Measurements from ENCODE around the gene LSM14A. TPM values are rescaled to one million over a fixed set of nuclear protein-coding genes. Genes with fewer than 3 reads are reported as not detected.
"Not testable (repeated sequence)": the region's sequence is repeated elsewhere in the genome, so short reads cannot be mapped to it uniquely, and the experiment has no call there.

Gene LSM14A
- polyA plus RNA-seq (ENCODE audit: insufficient read length in 4 of 4) = 100 to 1,000 TPM; 156 to 201 (median 179) TPM

DNA sequence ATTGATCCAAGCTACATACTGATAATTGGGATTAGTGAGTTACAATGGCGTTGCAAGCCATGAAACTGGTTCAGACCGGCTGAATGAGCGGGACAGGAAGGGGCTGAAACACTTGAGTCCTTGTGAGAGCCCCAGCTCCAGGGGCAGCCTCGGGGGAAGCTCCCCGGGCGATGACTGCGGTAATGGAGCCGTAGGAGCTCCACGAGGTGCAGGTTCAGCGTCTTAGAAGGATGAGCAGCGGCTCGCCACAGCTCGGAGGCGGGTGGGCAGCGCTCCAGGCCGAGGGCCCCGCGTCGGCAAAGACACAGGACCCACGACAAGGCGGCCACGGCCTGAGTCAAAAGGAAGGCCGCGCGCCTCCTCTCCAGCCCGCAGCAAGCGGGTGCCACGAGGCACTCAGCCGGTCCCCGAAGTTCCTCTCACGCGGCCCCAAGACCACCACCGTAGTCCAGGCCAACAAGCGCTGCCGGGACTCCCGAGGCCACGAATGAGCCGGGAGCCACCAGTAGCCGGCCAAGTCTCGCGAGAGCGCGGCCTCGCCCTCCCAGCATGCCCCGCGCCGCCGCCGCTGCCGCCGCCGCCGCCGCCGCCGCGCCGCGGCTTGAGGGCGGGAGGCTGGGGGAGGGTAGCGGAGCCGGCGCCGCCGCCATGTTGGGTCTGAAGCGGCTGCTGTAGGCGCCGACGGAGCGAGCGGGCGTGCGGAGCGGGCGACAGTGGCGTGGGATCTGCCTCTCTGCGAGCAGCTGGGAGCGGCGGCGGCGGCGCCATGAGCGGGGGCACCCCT lies at the start of gene LSM14A:
Gene LSM14A, plus strand, starts transcription at position 628 of the 784 bp plus-strand sequence. Its CDS starts 139 bp downstream, at position 767.
- DNase-seq (ENCODE audit: low read depth in 4 of 4, low spot score in 3 of 4) = peak; percentile 71 to 80 (median 77)

DNA sequence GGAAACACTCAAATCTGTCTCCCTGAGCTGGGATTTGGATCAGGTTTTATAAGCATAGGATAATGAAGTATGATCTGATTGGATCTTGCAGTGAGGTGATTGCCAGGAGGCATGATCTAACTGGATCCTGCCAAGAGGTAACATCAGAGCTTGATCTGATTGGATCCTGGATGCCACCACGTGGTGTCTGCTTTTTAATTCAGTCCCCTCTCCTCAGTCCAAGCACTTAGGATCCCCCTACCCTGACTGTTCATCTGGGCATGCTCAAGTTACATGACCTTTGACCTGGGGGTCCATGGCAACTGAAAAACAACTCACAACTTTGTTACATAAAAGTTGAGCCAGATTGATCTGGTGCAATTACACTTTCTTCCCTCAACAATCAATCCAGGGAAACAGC lies 47.5 kb upstream of the LSM14A start:
- DNase-seq (ENCODE audit: low read depth in 4 of 4, low spot score in 3 of 4) = no peak

DNA sequence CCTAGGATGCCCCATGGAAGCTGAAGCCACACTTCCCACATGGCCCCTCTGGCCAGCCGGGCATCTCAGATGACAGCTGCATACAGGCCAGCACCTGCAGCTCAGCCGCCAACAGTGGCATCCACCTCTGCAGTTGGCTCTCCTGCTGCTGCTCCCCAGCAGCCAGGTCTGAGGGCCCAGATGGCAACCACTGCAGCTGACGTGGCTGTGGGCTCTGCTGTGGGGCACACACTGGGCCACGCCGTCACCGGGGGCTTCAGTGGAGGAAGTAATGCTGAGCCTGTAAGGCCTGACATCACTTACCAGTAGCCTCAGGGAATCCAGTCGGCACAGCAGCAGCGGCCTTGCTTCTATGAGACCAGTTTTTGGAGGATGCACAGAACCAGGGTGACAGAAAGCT lies 45.3 kb upstream of the LSM14A start:
- no peak for DNase-seq (ENCODE audit: low read depth in 4 of 4, low spot score in 3 of 4)

DNA sequence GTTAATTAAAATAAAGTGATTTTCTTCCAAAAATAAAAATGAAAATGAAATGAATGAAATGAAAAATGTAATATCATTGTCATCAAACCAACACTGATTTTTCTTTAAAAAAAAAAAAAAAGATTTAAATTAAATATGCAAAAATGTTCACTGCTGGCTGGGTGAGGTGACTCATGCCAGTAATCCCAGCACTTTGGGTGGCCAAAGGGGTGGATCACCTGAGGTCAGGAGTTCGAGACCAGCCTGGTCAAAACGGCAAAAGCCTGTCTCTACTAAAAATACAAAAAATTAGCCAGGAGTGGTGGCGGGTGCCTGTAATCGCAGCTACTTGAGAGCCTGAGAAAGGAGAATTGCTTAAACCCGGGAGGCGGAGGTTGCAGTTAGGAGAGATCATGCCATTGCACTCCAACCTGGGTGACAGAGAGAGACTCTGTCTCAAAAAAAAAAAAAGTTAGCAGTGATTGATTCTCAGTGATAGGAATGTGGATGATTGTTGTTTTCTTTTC lies 44.6 kb upstream of the LSM14A start:
- DNase-seq (ENCODE audit: low read depth in 4 of 4, low spot score in 3 of 4) = no peak

DNA sequence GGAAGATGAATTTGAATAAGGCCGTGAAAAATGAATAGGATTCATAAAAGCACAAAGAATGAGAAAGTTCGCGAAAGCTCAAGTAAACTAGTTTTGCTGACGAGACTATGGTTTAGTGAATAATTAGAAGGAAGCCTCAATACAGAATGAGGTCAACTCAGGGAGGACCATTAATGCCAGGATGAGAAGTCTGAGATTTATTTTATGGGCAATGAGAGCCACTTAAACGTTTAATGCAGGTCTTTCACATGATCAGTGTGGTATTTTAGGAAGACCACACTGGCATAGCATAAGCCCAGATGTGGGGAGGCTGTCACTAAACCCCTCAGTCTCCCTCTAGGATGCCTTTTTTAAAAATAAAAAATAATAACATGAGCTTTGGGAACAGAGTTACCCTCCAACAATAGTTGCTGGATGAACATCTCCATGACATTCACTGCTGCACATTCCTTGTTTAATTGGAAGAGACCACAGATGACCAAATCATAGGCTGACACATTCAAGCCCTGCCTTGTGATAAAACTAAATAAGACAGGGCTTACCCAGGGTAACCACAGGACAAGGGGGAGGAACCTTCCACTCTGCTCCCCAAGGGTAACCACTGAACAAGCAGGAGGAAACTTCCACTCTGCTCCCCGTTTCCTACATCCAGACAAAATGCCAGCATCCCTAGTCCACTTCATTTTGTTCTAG lies 43.6 kb upstream of the LSM14A start:
- DNase-seq (ENCODE audit: low read depth in 4 of 4, low spot score in 3 of 4) = no peak

DNA sequence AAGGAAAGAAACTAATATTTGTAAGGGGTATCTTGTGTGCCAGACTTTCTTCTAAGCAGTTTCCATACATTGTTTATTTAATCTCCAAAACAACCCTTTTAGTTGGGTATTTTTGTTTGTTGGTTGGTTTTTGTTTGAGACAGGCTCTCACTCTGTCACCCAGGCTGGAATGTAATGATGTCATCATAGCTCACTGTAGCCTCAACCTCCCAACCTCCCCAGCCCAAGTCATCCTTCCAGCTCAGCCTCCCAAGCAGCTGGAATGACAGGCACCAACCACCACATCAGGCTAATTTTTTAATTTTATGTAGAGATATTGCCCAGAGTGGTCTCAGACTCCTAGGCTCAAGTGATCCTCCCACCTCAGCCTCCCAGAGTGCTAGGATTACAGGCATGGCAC lies 41.2 kb upstream of the LSM14A start:
- no peak for DNase-seq (ENCODE audit: low read depth in 4 of 4, low spot score in 3 of 4)

DNA sequence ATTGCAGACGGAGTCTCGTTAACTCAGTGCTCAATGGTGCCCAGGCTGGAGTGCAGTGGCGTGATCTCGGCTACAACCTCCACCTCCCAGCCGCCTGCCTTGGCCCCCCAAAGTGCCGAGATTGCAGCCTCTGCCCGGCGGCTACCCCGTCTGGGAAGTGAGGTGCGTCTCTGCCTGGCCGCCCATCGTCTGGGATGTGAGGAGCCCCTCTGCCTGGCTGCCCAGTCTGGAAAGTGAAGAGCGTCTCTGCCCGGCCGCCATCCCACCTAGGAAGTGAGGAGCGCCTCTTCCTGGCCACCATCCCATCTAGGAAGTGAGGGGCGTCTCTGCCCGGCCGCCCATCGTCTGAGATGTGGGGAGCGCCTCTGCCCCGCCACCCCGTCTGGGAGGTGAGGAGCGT lies 40.2 kb upstream of the LSM14A start:
- not testable (repeated sequence) for DNase-seq (ENCODE audit: low read depth in 4 of 4, low spot score in 3 of 4)

DNA sequence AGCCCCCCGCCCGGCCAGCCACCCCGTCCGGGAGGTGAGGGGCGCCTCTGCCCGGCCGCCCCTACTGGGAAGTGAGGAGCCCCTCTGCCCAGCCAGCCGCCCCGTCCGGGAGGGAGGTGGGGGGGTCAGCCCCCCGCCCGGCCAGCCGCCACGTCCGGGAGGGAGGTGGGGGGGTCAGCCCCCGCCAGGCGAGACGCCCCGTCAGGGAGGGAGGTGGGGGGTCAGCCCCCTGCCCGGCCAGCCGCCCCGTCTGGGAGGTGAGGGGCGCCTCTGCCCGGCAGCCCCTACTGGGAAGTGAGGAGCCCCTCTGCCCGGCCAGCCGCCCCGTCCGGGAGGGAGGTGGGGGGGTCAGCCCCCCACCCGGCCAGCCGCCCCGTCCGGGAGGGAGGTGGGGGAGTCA lies 39.6 kb upstream of the LSM14A start:
- not testable (repeated sequence) for DNase-seq (ENCODE audit: low read depth in 4 of 4, low spot score in 3 of 4)

DNA sequence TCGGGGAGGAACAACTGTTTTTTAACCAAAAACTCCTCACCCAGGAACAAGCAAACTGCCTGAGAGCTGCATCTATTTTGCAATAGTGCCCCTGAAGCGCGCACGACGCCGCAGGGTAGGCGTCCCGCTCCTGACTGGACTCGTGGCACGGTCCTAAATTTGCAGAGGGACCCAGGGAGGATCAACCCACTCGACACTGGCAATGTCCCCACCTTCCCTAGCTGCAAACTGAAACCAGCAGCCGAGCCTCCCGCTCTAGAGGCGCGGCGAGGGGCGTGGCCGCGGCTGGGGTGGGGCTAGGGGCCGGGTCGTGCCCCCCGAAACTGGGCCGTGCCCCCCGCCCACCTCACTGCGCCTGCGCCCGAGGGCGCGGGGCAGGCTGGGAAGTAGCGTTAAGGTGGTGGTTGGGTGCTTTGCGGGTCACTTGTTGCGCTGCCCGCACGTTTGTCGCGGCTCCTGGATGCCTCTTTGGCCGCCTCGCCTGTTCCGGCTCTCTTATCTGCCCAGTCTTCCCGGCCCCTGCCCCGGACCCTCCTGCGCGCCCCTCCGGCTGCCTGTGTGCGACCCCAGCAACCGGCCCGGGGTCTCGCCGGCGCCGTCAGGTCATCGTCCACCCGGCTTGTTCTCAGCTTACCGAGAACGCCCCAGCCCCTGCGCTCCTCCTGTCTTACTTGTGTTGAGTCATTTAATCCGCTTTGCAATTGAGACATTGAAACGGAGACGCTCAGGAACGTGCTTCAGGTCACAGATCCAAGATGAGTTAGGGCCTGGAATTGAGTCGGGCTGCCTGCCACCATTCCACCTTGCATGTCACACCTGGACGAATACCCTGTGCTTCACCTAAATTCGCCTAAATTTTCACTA lies 37.9 kb upstream of the LSM14A start:
- DNase-seq (ENCODE audit: low read depth in 4 of 4, low spot score in 3 of 4) = peak; percentile 56 to 75 (median 70)

DNA sequence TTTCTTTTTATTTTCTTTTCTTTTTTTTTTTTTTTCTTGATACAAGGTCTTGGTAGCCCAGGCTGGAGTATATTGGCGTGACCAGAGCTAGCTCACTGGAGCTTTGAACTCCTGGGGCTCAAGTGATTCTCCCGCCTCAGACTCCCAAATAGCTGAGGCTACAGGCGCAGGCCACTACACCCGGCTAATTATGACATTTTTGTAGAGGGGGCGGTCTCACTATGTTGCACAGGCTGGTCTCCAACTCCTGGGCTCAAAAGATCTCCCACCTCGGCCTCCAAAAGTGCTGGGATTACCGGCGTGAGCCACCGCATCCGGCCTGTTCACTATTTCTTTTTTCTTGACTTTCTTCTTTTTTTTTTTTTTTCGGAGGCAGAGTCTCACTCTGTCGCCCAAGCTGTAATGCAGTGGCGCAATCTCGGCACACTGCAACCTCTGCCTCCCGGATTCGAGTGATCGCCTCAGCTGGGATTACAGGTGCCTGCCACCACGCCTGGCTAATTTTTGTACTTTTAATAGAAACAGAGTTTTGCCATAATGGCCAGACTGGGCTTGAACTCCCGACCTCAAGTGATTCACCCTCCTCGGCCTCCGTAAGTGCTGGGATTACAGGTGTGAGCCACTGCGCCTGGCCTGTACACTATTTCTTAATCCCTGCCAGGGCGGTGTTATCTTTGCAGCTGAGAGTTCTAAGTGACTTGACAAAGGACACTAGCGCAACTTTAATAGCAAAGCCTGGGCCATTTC lies 37.1 kb upstream of the LSM14A start:
- no peak for DNase-seq (ENCODE audit: low read depth in 4 of 4, low spot score in 3 of 4)

DNA sequence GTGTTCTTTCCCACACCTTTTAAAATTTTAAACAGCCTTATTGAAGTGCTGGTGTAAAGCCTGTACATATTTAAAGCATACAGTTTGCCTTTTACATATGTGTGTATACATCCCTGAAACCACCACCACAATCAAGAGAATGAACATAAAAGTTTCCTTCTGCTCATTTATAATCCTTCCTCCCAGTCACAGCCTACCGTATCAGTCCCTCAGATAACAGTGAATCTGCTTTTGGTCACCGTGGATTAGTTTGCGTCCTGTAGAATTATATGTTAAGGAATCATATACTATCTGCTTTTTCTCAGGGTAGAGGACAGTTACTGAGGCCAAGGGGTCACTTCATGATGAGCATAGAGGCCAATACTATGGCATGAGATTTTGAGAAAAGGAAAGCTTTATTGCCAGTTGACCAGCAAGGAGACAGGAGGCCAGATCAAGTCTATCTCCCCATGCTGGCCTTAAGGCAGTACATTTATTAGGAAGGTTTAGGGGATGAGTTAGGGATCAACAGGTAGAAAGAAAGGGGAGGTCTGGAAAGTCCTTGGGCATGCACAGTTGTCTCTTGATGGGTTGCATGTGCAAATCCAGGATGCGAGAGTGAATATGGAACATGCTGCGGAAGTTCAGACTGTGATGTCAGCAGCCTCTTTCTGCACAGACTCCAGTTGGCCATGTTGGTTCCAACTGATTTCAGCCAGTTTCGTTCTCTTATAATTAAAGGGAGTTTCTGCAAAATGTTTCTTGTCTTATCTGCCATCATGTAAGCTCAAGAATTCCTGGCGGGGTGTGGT lies 36.3 kb upstream of the LSM14A start:
- no peak for DNase-seq (ENCODE audit: low read depth in 4 of 4, low spot score in 3 of 4)

DNA sequence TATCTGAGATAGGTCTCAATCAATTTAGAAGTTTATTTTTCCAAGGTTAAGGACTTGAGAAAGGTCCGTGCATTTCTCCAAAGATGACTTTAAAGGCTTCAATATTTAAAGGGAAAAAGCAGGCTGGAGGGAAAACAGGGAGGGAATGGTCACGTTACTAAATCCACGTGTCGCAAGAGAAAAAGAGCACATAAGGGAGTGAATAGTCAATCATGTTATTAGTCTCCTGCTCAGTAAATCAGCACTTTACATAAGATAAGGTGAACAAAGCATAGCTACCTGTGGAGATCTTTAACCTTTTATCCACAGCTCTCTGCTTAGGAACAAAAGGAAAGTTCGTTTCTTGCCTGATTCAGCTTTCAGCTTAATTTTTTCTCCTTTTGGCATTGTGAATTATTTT lies 31.3 kb upstream of the LSM14A start:
- no peak for DNase-seq (ENCODE audit: low read depth in 4 of 4, low spot score in 3 of 4)

DNA sequence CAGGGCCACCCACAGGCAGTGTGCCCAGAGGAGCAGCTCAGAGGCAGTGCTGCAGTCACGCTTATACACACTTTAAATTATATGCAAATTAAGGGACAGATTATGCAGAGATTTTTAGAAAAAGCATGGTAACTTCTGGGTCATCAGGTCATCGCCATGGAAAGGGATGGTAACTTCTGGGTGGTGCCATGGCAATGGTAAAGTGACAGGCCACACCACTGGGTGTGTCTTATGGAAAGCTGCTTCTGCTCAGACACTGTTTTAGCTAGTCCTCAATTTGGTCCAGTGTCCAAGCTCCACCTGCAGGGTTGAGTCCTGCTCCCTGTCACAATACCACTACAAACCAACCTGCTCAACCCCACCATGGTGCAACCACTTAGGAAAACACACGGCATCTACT lies 29.9 kb upstream of the LSM14A start:
- no peak for DNase-seq (ENCODE audit: low read depth in 4 of 4, low spot score in 3 of 4)

DNA sequence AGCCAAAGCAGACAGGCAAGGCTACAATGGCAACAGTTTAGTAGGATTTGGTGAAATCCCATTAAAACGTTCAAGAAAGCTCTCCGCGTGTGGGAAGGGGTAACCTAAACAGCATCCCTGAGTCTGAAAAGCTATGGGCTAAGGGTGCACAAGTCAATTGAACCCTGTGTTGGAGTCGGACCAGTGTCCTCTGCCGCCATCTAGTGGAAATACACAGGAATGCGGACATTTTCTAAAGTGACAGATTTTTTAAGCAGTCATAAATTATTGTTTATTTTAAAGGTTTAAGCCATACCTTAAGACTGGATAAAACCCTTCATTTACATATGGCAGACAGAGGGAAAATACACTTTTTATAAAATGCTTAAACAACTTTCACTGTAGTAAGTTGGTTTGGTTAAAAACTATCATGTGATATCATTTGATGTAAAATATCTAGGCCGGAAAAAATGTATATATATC lies 26.5 kb upstream of the LSM14A start:
- peak in 1 of 4 donors; percentile 42 for DNase-seq (ENCODE audit: low read depth in 4 of 4, low spot score in 3 of 4)

DNA sequence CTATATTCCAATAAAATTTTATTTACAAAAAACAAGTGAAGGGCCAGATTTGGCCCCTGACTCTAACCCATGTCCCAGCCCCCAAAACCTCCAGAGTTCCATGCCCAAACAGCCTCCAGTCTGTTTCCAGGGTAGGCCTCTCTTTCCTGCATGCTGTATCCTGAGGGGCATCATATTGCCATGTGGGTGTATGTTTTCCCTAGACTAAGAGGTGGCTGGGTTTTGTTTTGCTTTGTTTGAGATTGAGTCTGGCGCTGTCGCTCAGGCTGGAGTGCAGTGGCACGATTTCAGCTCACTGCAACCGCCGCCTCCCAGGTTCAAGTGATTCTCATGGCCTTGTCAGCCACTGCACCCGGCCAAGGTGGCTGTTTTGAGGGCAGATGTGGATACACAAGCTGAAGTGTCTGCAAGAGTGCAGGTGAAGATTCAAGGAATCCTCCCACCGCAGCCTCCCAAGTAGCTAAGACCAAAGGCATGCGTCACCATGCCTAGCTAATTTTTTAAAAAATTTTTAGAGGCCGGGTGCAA lies 23.6 kb upstream of the LSM14A start:
- no peak for DNase-seq (ENCODE audit: low read depth in 4 of 4, low spot score in 3 of 4)

DNA sequence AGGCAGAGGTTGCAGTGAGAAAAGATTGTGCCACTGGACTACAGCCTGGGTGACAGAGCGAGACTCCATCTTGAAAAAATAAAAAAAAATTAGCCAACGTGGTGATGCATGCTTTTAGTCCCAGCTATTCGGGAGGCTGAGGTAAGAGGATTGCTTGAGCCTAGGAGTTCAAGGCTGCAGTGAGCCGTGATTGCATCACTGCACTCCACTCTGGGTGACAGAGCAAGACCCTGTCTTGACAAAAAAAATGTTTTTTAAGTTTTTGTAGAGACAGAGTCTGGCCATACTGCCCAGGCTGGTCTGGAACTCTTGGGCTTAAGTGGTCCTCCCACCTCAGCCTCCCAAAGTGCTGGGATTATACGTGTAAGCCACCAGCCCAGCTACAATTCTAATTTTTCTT lies 22.4 kb upstream of the LSM14A start:
- DNase-seq (ENCODE audit: low read depth in 4 of 4, low spot score in 3 of 4) = no peak

DNA sequence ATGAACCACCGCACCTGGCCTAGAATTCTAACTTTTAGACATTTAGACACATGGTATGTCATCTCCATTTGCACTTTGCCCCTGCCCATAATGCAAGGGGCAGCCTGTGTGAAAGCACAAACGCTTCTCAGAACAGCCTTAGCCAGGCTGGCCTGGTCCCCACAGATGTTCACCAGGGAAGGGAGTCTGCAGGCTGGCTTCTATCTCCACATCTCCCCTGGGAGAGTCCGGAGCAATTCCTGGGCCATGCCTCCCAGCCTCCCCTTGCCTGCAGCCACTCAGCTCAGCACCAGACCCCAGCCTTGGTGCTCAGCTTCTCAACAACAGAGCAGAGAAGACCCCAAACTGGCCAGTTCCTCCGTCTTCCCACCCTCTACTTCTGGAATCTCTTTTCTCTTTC lies 21.7 kb upstream of the LSM14A start:
- no peak for DNase-seq (ENCODE audit: low read depth in 4 of 4, low spot score in 3 of 4)

DNA sequence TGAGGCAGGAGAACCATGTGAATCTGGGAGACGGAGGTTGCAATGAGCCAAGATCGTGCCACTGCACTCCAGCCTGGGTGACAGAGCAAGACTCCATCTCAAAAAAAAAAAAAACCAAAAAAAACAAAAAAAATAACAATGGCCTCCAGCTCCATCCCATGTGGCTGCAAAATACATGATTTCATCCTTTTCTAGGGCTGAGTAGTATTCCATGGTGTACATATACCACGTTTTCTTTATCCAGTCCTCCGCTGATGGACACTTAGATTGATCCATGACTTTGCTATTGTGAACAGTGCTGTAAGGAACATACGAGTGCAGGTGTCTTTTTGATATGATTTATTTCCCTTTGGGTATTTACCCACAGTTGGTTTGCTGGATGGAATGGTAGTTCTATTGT lies 20.9 kb upstream of the LSM14A start:
- no peak for DNase-seq (ENCODE audit: low read depth in 4 of 4, low spot score in 3 of 4)

DNA sequence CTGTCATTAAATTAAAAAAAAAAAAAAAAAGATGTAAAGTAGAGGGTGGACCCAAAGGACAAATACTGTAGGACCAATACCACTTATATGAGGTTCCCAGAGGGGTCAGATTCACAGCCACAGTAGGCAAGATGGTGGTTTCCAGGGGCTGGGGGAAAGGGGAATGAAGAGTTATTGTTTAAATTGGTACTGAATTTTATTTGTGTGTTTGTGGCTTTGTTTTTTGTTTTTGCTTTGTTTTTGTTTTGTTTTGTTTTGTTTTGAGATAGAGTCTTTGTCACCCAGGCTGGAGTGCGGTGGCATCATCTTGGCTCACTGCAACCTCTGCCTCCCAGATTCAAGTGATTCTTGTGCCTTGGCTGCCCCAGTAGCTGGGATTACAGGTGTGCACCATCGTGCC lies 17.9 kb upstream of the LSM14A start:
- DNase-seq (ENCODE audit: low read depth in 4 of 4, low spot score in 3 of 4) = no peak
